Activated T-cell treated with anti-CD3 and anti-CD28 coated beads for 48 hours (primary cell): Measurements from ENCODE around the gene NOXO1.
A peak's percentile ranks its signal among the peaks of the same experiment; 100 is the strongest.
"Not testable (repeated sequence)": the region's sequence is repeated elsewhere in the genome, so short reads cannot be mapped to it uniquely, and the experiment has no call there.

Source experiments
- DNase-seq: peaks from one replicate; pipeline ENCODE4 v3.0.0-alpha.2; 2020; ENCODE audit warnings: low read depth

NOXO1 gene

DNA sequence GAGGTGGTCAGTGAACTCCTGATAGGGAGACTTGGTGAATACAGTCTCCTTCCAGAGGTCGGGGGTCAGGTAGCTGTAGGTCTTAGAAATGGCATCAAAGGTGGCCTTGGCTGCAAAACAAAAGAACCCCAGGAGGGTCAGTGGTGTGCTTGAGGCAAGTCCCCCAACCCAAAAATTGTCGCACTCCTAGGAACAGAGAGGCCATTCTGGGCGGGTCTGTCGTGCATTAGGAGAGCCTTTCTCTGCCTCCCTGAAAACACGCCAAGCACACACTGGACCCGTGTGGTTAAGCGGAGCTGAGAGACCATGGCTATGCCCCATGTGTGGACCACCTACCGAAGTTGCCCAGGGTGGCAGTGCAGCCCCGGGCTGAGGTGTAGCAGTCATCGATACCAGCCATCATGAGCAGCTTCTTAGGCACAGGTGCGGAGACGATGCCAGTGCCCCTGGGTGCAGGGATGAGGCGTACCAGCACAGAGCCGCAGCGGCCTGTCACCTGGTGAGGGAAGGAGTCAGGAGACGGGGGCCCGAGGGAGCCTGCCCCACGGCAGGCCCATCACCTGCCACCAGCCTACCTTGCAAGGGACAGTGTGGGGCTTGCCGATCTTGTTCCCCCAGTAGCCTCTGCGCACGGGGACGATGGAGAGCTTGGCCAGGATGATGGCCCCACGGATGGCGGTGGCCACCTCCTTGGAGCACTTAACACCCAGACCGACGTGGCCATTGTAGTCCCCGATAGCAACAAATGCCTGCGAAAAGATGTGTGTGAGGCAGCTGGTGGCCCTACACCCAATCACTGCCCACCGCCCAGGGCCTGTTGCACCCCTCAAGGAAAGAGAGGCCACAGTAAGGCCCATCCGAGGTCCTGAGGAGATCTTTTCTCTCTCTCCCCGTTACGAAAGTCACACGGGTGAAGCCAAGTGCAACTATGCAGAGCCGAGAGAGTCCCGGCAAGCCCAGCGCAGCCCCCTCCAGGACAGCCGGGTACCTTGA, 18.8 kb downstream of the NOXO1 start:
- not testable (repeated sequence) for DNase-seq

GRCh38 chr16:1961651-1962067, 19.6 kb downstream of the NOXO1 start:
- DNase-seq, result no peak

- no peak for DNase-seq
Observed at GRCh38 chr16:1960665-1961630, 20.3 kb downstream of the NOXO1 start.

DNA sequence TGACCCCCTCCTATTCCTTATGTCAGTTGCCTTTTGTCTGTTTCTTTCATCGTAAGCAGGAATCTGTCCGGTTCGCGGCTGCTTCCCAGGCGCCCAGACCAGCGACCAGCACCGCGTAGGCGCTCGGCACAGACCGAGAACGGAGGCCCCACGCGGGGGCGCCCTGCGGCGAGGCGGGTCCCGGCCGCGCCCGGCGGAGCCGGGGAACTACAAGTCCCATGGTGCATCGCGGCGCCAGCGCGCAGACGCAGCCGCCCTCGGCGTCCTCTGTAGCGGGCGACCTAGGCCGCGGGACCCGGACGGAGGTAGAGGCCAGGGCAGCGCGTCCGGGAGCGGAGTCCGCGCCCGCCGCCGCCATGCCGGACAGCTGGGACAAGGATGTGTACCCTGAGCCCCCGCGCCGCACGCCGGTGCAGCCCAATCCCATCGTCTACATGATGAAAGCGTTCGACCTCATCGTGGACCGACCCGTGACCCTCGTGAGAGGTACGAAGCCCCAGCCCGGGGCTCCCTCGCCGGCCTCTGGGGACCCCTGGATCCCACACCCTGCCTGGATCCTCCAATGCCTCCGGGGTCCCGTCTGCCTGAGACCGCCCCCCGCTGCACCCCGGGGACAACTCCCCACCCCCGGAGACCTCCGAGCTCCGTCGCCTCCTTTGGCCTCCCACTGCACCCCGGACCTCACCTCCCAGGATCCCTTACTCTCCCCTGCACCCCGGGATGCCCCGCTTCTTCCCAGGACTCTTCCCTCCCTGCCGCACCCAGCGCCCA, 21.8 kb downstream of the NOXO1 start, which contains the start of gene NDUFB10:
Gene NDUFB10, plus strand, starts transcription at position 270 of the 771 bp plus-strand sequence. Its CDS starts 87 bp downstream, at position 357.
- peak; percentile 94 for DNase-seq

GRCh38 chr16:1958715-1959268, 22.5 kb downstream of the NOXO1 start:
- no peak for DNase-seq

- DNase-seq, result not testable (repeated sequence)
Observed at GRCh38 chr16:1958143-1958491, 23.2 kb downstream of the NOXO1 start.

DNA sequence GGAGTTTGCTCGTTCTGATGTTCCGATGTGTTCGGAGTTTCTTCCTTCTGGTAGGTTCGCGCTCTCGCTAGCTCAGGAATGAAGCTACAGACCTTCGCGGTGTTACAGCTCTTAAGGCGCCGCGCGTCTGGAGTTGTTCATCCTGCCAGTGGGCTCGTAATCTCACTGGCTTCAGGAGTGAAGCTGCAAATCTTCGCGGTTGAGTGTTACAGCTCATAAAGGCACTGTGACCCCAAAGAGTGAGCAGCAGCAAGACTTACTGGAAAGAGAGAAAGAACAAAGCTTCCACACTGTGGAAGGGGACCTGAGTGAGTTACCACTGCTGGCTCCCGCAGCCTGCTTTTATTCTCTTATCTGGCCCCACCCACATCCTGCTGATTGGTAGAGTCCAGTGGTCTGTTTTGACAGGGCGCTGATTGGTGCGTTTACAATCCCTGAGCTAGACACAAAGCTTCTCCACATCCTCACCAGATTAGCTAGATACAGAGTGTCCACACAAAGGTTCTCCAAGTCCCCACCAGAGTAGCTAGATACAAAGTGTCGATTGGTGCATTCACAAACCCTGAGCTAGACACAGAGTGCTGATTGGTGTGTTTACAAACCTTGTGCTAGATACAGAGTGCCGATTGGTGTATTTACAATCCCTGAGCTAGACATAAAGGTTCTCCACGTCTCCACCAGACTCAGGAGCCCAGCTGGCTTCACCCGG, 23.7 kb downstream of the NOXO1 start:
- DNase-seq, result not testable (repeated sequence)

DNA sequence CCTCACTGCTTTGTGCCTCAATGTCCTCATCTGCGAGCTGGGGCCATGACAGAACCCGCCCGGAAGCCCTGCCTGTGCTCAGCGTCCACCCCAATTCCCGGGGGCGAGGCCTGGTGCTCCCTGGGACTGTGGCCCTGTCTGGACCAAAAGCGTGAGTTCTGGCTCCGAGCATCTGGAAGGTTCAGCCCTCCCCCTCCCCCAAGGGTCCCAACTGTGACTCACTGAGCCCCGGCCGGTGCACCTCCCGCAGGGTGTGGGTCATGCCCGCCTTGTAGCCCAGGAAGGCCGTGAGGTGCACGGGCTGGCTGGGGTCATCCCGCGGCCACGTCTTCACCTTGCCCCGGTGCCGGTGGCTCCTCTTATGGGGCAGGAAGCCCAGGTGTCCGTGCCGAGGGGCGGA, 27.5 kb downstream of the NOXO1 start:
- no peak for DNase-seq

- no peak for DNase-seq
Observed at GRCh38 chr16:1950559-1950958, 30.7 kb downstream of the NOXO1 start.

DNA sequence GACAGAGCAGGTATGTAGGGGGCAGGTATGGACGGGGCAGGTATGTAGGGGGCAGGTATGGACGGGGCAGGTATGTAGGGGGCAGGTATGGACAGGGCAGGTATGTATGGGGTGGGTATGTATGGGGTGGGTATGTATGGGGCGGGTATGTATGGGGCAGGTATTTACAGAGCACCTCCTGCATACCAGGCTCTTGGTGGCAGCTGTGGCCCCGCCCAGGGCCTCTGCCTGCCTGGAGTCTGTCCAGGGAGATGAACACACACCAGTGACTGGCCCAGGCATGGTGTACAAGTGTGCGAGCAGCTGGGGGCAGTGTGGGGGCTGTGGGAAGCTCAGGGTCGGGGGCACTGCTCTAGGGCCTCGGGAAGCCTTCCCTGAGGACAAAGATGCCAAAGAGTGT, 31.2 kb downstream of the NOXO1 start:
- no peak for DNase-seq

DNA sequence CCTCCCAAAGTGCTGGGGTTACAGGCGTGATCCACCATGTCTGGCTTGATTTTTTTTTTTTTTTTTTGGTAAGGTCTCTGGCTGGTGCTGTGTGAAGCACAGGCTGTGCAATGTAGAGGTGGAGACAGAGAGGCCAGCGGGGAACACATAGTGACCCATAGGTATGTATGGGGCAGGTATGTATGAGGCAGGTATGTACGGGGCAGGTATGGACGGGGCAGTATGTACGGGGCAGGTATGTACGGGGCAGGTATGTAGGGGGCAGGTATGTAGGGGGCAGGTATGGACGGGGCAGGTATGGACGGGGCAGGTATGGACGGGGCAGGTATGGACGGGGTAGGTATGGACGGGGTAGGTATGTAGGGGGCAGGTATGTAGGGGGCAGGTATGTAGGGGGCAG, 31.8 kb downstream of the NOXO1 start:
- DNase-seq, result no peak

DNA sequence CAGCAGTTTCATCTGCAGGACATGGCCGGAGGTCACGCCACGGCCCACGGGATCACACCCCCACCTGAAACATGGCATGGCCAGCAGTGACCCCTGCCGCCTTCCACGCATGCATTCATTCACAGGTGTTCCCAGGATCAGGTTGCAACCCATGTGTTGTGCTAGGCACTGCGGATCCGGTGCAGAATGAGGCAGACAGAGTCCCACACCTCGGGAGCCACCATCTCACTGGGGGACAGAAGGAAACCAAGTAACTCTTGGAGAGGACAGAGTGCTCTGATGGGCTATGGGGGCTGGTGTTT, 33.9 kb downstream of the NOXO1 start:
- DNase-seq, result no peak

DNA sequence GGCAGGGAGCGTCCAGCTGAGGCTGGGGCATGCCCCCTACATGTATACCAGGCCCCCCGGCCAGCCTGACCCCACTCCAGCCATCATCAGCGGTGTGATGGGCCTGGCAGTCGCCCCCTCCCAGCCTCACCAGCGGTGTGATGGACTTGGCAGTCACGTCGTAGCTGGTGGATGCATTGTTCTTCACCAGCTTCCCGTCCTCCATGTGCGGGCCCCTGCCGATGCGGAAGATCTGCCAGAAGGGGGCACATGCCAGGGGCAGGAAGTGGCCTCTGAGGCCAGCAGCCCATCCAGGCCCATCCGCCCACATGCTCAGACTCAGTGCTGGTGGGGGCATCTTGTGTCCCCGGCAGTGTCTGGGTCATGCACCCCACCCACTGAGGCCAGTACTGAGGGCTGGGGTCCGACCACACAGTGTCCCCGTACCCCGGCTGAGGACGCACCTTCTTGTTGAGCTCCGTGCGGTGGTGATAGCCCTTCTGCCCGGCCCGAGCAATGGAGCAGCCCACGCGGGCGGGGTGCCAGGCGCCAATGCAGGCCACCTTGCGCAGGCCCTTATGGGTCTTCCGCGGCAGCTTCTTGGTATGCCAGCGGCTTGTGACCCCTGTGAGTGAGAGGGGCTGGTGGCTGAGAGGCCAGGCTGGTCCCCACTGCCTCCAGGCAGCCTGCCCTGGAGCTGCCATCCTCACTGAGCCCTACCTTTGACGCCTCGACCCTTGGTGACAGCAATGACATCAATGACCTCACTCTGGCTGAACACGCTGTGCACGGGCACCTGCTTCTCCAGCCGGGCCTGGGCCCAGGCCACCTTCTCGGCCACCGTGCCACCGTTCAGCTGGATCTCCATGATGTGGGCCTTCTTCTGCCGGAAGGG, 34.5 kb downstream of the NOXO1 start:
- no peak for DNase-seq

- no peak for DNase-seq
Observed at GRCh38 chr16:1945559-1946391, 35.5 kb downstream of the NOXO1 start.

GRCh38 chr16:1944612-1945199, 36.6 kb downstream of the NOXO1 start:
- DNase-seq, result no peak

DNA sequence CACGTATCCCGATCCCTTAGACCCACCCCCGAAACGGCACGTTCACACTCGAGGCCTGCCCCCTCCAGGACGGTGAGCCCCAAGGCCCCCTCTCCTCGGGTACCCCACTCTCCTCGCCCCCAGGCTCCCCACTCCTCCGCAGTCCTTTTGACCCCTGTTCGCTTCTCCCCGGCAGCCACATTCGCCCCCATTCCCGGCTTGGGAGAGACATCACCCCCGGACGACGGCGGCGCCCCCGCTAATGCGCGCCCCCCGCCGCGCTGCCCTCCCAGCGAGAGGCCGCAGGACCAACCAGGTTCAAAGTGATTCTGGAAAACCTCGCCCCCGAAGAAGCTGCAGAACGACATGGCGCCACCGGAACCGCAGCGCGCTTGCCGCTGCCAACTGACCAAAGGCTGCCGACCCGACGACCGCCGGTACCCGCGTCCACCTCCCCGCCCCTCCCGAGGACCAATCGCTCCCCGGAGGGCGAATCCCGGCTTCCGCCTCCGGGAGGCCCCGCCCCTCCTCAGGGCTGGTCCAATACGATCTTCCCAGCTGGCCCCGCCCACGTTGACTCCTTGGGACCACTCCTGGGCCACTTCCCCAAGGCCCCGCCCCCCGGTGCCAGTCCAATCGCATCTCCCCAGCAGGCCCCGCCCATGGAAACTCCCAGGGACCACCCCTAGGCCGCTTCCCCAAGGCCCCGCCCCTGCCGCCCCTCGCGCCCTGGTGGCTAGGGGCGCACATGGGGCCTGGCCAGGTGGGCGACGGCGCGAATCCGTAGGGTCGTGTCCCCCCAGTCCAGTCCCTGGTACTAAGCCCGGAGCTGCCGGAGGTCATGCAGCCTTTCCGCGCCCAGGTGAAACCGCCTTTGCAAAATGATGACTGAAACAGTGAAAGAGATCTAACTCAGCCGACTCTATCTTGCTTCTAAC, 38.2 kb downstream of the NOXO1 start, which contains the start of gene MSRB1:
Gene MSRB1, minus strand, starts transcription at position 390 of the 917 bp plus-strand sequence. Its CDS starts 43 bp downstream, at position 347.
- peak; percentile 100 for DNase-seq

DNA sequence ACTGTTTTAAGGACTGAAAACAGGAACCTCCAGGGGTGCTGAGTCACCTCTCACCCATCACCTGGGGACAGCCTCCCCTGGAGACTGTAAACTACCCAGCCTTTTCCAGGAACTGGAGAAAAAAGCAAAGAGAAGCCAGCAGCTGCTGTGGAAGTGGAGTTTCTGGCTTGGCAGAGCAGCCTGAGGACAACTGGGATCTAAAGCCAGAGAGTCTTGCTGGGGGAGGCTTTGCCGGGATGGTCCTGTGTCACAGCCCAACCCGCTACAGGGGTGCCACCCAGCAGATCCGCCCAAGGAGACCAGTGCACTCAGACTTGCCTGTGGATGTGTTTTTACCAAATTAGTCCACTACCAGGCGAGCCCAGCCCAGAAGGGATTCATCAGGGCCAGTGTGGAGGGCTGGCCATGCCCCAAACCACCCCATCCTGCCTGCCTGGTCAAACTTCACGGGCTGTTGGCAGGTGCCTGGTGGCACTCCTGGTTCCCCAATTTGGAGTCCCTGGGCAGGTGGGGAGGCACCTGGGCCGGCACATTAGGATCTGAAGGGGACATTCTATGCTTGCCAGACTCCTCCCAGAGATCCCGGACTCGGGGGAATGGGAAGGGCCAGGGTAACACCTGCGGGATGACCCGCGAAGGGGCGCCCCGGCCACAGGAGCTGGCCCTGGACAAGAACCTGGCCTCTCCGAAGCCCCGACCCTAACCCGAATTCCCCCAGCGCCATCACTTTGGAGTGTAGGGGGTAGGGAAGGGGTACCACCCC, 39.0 kb downstream of the NOXO1 start:
- no peak for DNase-seq
